OCI-M1 (cell line): Measurements from ENCODE around the gene MCRS1.
A peak's percentile ranks its signal among the peaks of the same experiment; 100 is the strongest.

Source experiments
- DNase-seq: peaks from one replicate; lab custom pipeline; 2025; lab: John Stamatoyannopoulos, UW

MCRS1 gene

GRCh38 chr12:49555631-49556390, 12.1 kb downstream of the MCRS1 start:
- no peak for DNase-seq

- no peak for DNase-seq
Measured at GRCh38 chr12:49554266-49554665, 13.7 kb downstream of the MCRS1 start.

GRCh38 chr12:49553512-49554088, 14.3 kb downstream of the MCRS1 start:
- peak; percentile 61 for DNase-seq

GRCh38 chr12:49552899-49553298, 15.0 kb downstream of the MCRS1 start:
- DNase-seq, result no peak

GRCh38 chr12:49552425-49552824, 15.5 kb downstream of the MCRS1 start:
- no peak for DNase-seq

- DNase-seq, result no peak
Measured at GRCh38 chr12:49552014-49552413, 15.9 kb downstream of the MCRS1 start.

GRCh38 chr12:49550693-49551252, 17.2 kb downstream of the MCRS1 start:
- DNase-seq, result no peak

- no peak for DNase-seq
Measured at GRCh38 chr12:49549735-49550692, 17.9 kb downstream of the MCRS1 start.

GRCh38 chr12:49548822-49549648, 18.9 kb downstream of the MCRS1 start:
- no peak for DNase-seq

- no peak for DNase-seq
Measured at GRCh38 chr12:49548481-49548821, 19.5 kb downstream of the MCRS1 start.

GRCh38 chr12:49547090-49547690, 20.8 kb downstream of the MCRS1 start:
- no peak for DNase-seq

GRCh38 chr12:49546481-49546880, 21.5 kb downstream of the MCRS1 start:
- DNase-seq, result no peak

- DNase-seq, result no peak
Measured at GRCh38 chr12:49545815-49546214, 22.1 kb downstream of the MCRS1 start.

GRCh38 chr12:49543914-49544815, 23.8 kb downstream of the MCRS1 start:
- DNase-seq, result no peak

- DNase-seq, result no peak
Measured at GRCh38 chr12:49543221-49543913, 24.6 kb downstream of the MCRS1 start.

GRCh38 chr12:49542592-49543160, 25.3 kb downstream of the MCRS1 start:
- no peak for DNase-seq

GRCh38 chr12:49541911-49542505, 25.9 kb downstream of the MCRS1 start:
- peak; percentile 12 for DNase-seq

GRCh38 chr12:49541140-49541861, 26.6 kb downstream of the MCRS1 start:
- no peak for DNase-seq
